Liver (tissue), 9 donors: ENCODE results near the gene PER1. TPM values are rescaled to one million over a fixed set of nuclear protein-coding genes. Genes with fewer than 3 reads are reported as not detected.

Experiments used
- DNase-seq: peaks from one replicate; pipeline ENCODE4 v3.0.0-alpha.2; 2017; ENCODE audit warnings: low spot score
- H3K27ac ChIP-seq, 2 donors: one replicate each; pipeline ENCODE4 v1.7.0; 2013; ENCODE audit warnings: inconsistent platforms in 2 of 2, low read length in 2 of 2, control low read depth in 1 of 2, low read depth in 1 of 2, mild to moderate bottlenecking in 1 of 2
- H3K27me3 ChIP-seq, 4 donors: one replicate each; pipeline versions ENCODE4 v1.6.1 to v1.7.0; 2013; ENCODE audit warnings: low read length in 3 of 4, inconsistent platforms in 1 of 4, mild to moderate bottlenecking in 1 of 4, moderate library complexity in 1 of 4; ENCODE audit not compliant: control insufficient read depth in 4 of 4, insufficient read depth in 4 of 4
- H3K36me3 ChIP-seq, 4 donors: one replicate each; pipeline versions ENCODE4 v1.6.1 to v1.7.0; 2013; ENCODE audit warnings: low read length in 3 of 4, mild to moderate bottlenecking in 3 of 4, low read depth in 1 of 4, moderate library complexity in 1 of 4; ENCODE audit not compliant: control insufficient read depth in 4 of 4, insufficient read depth in 3 of 4
- H3K4me1 ChIP-seq, 4 donors: one replicate each; pipeline versions ENCODE4 v1.6.1 to v1.7.0; 2013; ENCODE audit warnings: low read length in 3 of 4, mild to moderate bottlenecking in 3 of 4, moderate library complexity in 1 of 4; ENCODE audit not compliant: control insufficient read depth in 4 of 4, insufficient read depth in 4 of 4
- H3K4me3 ChIP-seq, 3 donors: one replicate each; pipeline versions ENCODE4 v1.6.1 to v1.7.0; 2013; ENCODE audit warnings: low read length in 3 of 3, control low read depth in 1 of 3, low read depth in 1 of 3, mild to moderate bottlenecking in 1 of 3
- H3K9ac ChIP-seq, 2 donors: one replicate each; pipeline ENCODE4 v1.7.0; 2013; ENCODE audit warnings: low read length in 2 of 2, mild to moderate bottlenecking in 2 of 2, moderate library complexity in 2 of 2, control low read depth in 1 of 2, low read depth in 1 of 2
- H3K9me3 ChIP-seq, 4 donors: one replicate each; pipeline versions ENCODE4 v1.6.1 to v1.7.0; 2013; ENCODE audit warnings: low read length in 3 of 4; ENCODE audit not compliant: control insufficient read depth in 4 of 4
- ATF3 ChIP-seq: IDR thresholded peaks from 2 replicates; pipeline ENCODE4 v1.6.1; 2016; ENCODE audit warnings: antibody characterized with exemption
- CTCF ChIP-seq: fragments of 150-350 bp; IDR thresholded peaks from 2 replicates; pipeline ENCODE4 v1.5.1; 2017; ENCODE audit warnings: improper control_type of control experiment, low read depth, low read length; ENCODE audit not compliant: missing input control
- EGR1 ChIP-seq, 2 donors: IDR thresholded peaks; 2 replicates each; pipeline ENCODE4 v1.6.1; 2016 to 2018; ENCODE audit warnings: antibody characterized with exemption in 2 of 2, low read depth in 2 of 2
- FOXA1 ChIP-seq: IDR thresholded peaks from 2 replicates; pipeline ENCODE4 v1.6.1; 2016; ENCODE audit warnings: antibody characterized with exemption
- FOXA2 ChIP-seq: IDR thresholded peaks from 2 replicates; pipeline ENCODE4 v1.6.1; 2016; ENCODE audit warnings: antibody characterized with exemption
- GABPA ChIP-seq, 2 donors: IDR thresholded peaks in 1 of 2; conservative IDR thresholded peaks in 1 of 2; 2 replicates each; pipeline ENCODE4 v1.6.1; 2016; ENCODE audit warnings: antibody characterized with exemption in 2 of 2, mild to moderate bottlenecking in 1 of 2, moderate library complexity in 1 of 2
- HNF4A ChIP-seq, 2 donors: conservative IDR thresholded peaks; 2 replicates each; pipeline ENCODE4 v1.6.1; 2016; ENCODE audit warnings: antibody characterized with exemption in 2 of 2, mild to moderate bottlenecking in 2 of 2
- HNF4G ChIP-seq: IDR thresholded peaks from 2 replicates; pipeline ENCODE4 v1.6.1; 2016; ENCODE audit warnings: antibody characterized with exemption
- JUND ChIP-seq, 2 donors: IDR thresholded peaks; 2 replicates each; pipeline ENCODE4 v1.6.1; 2016; ENCODE audit warnings: antibody characterized with exemption in 2 of 2
- MAX ChIP-seq: IDR thresholded peaks from 2 replicates; pipeline ENCODE4 v1.6.1; 2016; ENCODE audit warnings: antibody characterized with exemption
- NR2F2 ChIP-seq: IDR thresholded peaks from 2 replicates; pipeline ENCODE4 v1.6.1; 2016; ENCODE audit warnings: antibody characterized with exemption
- RAD21 ChIP-seq, 2 donors: IDR thresholded peaks; 2 replicates each; pipeline ENCODE4 v1.6.1; 2016; ENCODE audit warnings: antibody characterized with exemption in 2 of 2, mild to moderate bottlenecking in 2 of 2
- REST ChIP-seq: IDR thresholded peaks from 2 replicates; pipeline ENCODE4 v1.6.1; 2016; ENCODE audit warnings: antibody characterized with exemption, mild to moderate bottlenecking
- RXRA ChIP-seq, 2 donors: IDR thresholded peaks; 2 replicates each; pipeline ENCODE4 v1.6.1; 2017 to 2018; ENCODE audit warnings: antibody characterized with exemption in 2 of 2, mild to moderate bottlenecking in 1 of 2
- SP1 ChIP-seq: IDR thresholded peaks from 2 replicates; pipeline ENCODE4 v1.6.1; 2018; ENCODE audit warnings: antibody characterized with exemption, mild to moderate bottlenecking
- TAF1 ChIP-seq: conservative IDR thresholded peaks from 2 replicates; pipeline ENCODE4 v1.6.1; 2016; ENCODE audit warnings: antibody characterized with exemption, mild to moderate bottlenecking
- YY1 ChIP-seq: IDR thresholded peaks from 2 replicates; pipeline ENCODE4 v1.6.1; 2016; ENCODE audit warnings: antibody characterized with exemption, mild to moderate bottlenecking
- ZBTB33 ChIP-seq: IDR thresholded peaks from 2 replicates; pipeline ENCODE4 v1.6.1; 2016; ENCODE audit warnings: antibody characterized with exemption
- WGBS: extraction: QIAGEN DNeasy Blood & Tissue Kit; methylation state at CpG from one replicate; pipeline ENCODE4 v1.1.7; 2013; 5-methylcytosine and 5-hydroxymethylcytosine counted together
- polyA plus RNA-seq, 2 donors: library from polyadenylated mRNA; stranded (reverse) in 1 of 2; unstranded in 1 of 2; fragments of 200-250 nt in 1 of 2; fragments of >200 nt in 1 of 2; fragmentation: Nextera tagmentation in 1 of 2; extraction: Ambion mirVana in 1 of 2; gene quantifications; one replicate each; pipeline versions ENCODE4 v1.2.1 to v1.2.3, GENCODE V29; 2013 to 2015
- total RNA-seq, 2 donors: library from RNA; depleted of rRNA; stranded (reverse); fragments of >200 nt; gene quantifications; one replicate each; pipeline ENCODE4 v1.2.3, GENCODE V29; 2014
- donor health status: healthy.
- donor health status: healthy.
- donor health status: healthy.
- donor health status: healthy.
- donor health status: healthy.

PER1 gene
- total and polyA plus RNA-seq, 4 donors = 10.1 to 71.6 (median 29.7) TPM

GRCh38 chr17:8154608-8155155 is 2.5 kb upstream of the PER1 start:
- H3K4me1 ChIP-seq = peaks cover 15 to 63% (median 40%) of the 10 kb centered on the region in 4 donors

More at GRCh38 chr17:8154608-8155155, 2.5 kb upstream of the PER1 start:
- Histone ChIP-seq H3K36me3 (peaks cover 4 to 13% (median 7%) of the 10 kb centered on the region in 4 donors), H3K9me3 (no peaks in the 10 kb centered on the region), H3K9ac (peak overlapping the region; percentile 88 to 100), H3K27me3 (no peaks in the 10 kb centered on the region), H3K4me3 (peak overlapping the region; percentile 69 to 99 (median 89)), H3K27ac (peak overlapping the region; percentile 97 to 99)
- 16% methylated on average over 11 of the region's 11 CpGs for WGBS
- TF ChIP-seq EGR1 (IDR thresholded peaks at IDR 0.05; ENCODE audit: low read depth in 2 of 2) = no peak
- TF ChIP-seq MAX = no peak
- TF ChIP-seq RXRA (IDR thresholded peaks at IDR 0.05) = no peak
- TF ChIP-seq JUND (IDR thresholded peaks at IDR 0.05) = no peak
- TF ChIP-seq SP1 = no peak
- peak; percentile 11 for TF ChIP-seq REST
- no peak for TF ChIP-seq HNF4A (conservative IDR thresholded peaks at IDR 0.05)
- no peak for TF ChIP-seq RAD21 (IDR thresholded peaks at IDR 0.05)
- TF ChIP-seq FOXA2 = peak; percentile 2
- TF ChIP-seq ZBTB33 = no peak
- no peak for TF ChIP-seq FOXA1
- TF ChIP-seq CTCF = no peak
- TF ChIP-seq ATF3 = peak; percentile 34
- no peak for TF ChIP-seq GABPA (IDR thresholded peaks at IDR 0.05 in 1 of 2, conservative IDR thresholded peaks at IDR 0.05 in 1 of 2)
- TF ChIP-seq TAF1 = peak; percentile 43
- no peak for TF ChIP-seq YY1
- TF ChIP-seq HNF4G = no peak
- TF ChIP-seq NR2F2 = no peak
- DNase-seq = no peak
